ENCODE results near the gene UTP18. TPM values are rescaled to one million over a fixed set of nuclear protein-coding genes. Genes with fewer than 3 reads are reported as not detected.

UTP18 gene
- total and polyA plus RNA-seq, 2 of the 13 experiments (the other 11 are each of a cell fraction or from before 2014, with no cell fraction given) = 35.2 to 104 TPM

- TF ChIP-seq USF2 (IDR thresholded peaks at IDR 0.05; ENCODE audit: low read depth, low read length) = no peak
- no peak for TF ChIP-seq USF2 (CRISPR knock-in tag; IDR thresholded peaks at IDR 0.05; ENCODE audit: borderline replicate concordance)
- no peak for TF ChIP-seq ZNF737 (CRISPR knock-in tag; IDR thresholded peaks at IDR 0.05; ENCODE audit: borderline replicate concordance)
- TF ChIP-seq ZNF34 (CRISPR knock-in tag; IDR thresholded peaks at IDR 0.05; ENCODE audit: borderline replicate concordance) = no peak
- no peak for TF ChIP-seq ZNF878 (CRISPR knock-in tag; IDR thresholded peaks at IDR 0.05)
Measured at GRCh38 chr17:51341457-51341856, 81.1 kb downstream of the UTP18 start (continued).

DNA sequence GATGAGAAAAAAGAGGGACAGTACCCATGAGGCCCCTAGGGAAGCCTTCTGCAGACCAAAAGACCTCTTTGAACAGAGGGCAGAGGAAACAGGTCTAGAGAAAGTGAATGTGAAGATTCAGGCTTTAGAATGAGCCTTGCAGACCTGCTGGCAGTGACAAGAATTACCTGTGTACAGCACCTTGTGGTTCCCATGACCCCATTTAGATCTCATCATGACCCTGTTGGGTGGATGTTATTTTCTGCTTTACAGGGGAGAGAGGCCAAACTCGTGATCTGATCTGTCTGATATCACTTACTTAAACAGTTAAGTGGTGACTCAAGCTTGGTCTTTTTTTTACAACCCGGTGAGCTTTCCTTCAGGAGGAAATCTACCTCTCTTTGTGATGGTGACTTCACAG lies 81.9 kb downstream of the UTP18 start:
- no peaks in the 10 kb centered on the region for H3K36me3 ChIP-seq (replicated peaks in 1 of 2; ENCODE audit: control insufficient read depth in 1 of 2, insufficient read depth in 2 of 2, low read length in 2 of 2)
- BruUV-seq (replicated peaks) = no TSS peak
- H3K9ac ChIP-seq (ENCODE audit: insufficient read depth, low read depth, low read length) = no peak overlapping the region
- H3K27me3 ChIP-seq (ENCODE audit: control insufficient read depth in 1 of 2, insufficient read depth in 2 of 2, low read length in 2 of 2) = peaks cover 0 to 16% of the 10 kb centered on the region in 2 experiments; a peak in 3 of 5 replicates
- ATAC-seq = no peak
- no peak overlapping the region for H3K4me3 ChIP-seq (replicated peaks in 1 of 3; ENCODE audit: insufficient read depth in 1 of 3, low read depth in 2 of 3, low read length in 3 of 3)
- in situ Hi-C loops (cut with HindIII; ENCODE audit: extremely low pct_ligation_motif_present, low pct_unique_long_range_greater_than_20kb) (no loop called here), intact Hi-C loops (cut with micrococcal nuclease; ENCODE audit: unreplicated experiment) (no loop called here)
- ChIA-PET CTCF (ENCODE audit: low intra/inter-chr PET ratio, low total read pairs) (no interaction called here), POLR2A (no interaction called here)
- FAIRE-seq = no peak
- H3K27ac ChIP-seq (ENCODE audit: extremely low read length, insufficient read depth, low read length) = no peak overlapping the region
- H3K4me1 ChIP-seq (ENCODE audit: insufficient read depth, low read length) = peaks cover 24% of the 10 kb centered on the region
- DNase-seq (ENCODE audit: low spot score) = no peak
- no peak overlapping the region for H3K4me2 ChIP-seq (ENCODE audit: low read depth, low read length)
- H3K9me3 ChIP-seq (ENCODE audit: low read length) = no peaks in the 10 kb centered on the region
- 13% methylated on average over 2 of the region's 2 CpGs for WGBS (ENCODE audit: low lambda C conversion rate)
- H4K20me1 ChIP-seq (ENCODE audit: insufficient read depth, low read length) = no peaks in the 10 kb centered on the region
- no peak overlapping the region for H2AFZ ChIP-seq (ENCODE audit: low read length)
- H3K79me2 ChIP-seq (ENCODE audit: insufficient read depth, low read length) = no peaks in the 10 kb centered on the region
- TF ChIP-seq ZNF501 (CRISPR knock-in tag; IDR thresholded peaks at IDR 0.05) = no peak
- no peak for TF ChIP-seq MEF2D (CRISPR knock-in tag; IDR thresholded peaks at IDR 0.05)
- TF ChIP-seq ZNF576 (CRISPR knock-in tag; IDR thresholded peaks at IDR 0.05) = no peak
- TF ChIP-seq ZNF614 (CRISPR knock-in tag; IDR thresholded peaks at IDR 0.05; ENCODE audit: borderline replicate concordance) = no peak
- no peak for TF ChIP-seq ZBTB25 (CRISPR knock-in tag; IDR thresholded peaks at IDR 0.05)
- TF ChIP-seq ZSCAN25 (CRISPR knock-in tag; IDR thresholded peaks at IDR 0.05) = no peak
- TF ChIP-seq ZNF431 (CRISPR knock-in tag; IDR thresholded peaks at IDR 0.05; ENCODE audit: borderline replicate concordance, low read depth) = no peak
- TF ChIP-seq SMARCC2 (IDR thresholded peaks at IDR 0.05) = no peak
- no peak for TF ChIP-seq ZNF577 (CRISPR knock-in tag; IDR thresholded peaks at IDR 0.05; ENCODE audit: borderline replicate concordance, low read depth)
- TF ChIP-seq, protein P1, sequence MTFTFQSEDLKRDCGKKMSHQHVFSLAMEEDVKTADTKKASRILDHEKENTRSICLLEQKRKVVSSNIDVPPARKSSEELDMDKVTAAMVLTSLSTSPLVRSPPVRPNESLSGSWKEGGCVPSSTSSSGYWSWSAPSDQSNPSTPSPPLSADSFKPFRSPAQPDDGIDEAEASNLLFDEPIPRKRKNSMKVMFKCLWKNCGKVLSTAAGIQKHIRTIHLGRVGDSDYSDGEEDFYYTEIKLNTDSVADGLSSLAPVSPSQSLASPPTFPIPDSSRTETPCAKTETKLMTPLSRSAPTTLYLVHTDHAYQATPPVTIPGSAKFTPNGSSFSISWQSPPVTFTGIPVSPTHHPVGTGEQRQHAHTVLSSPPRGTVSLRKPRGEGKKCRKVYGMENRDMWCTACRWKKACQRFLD (CRISPR knock-in tag; IDR thresholded peaks at IDR 0.05; ENCODE audit: borderline replicate concordance) = no peak

Data from HepG2 (cell line).